ENCODE measurements around the gene FARS2. TPM values are rescaled to one million over a fixed set of nuclear protein-coding genes. Genes with fewer than 3 reads are reported as not detected.

The FARS2 gene
- polyA plus RNA-seq, 1 donor (not counting 4 experiments of a cell fraction or from before 2014, with no cell fraction given) = 21.3 TPM

GRCh38 chr6:5622276-5623005 is 361.1 kb downstream of the FARS2 start:
- Histone ChIP-seq H3K4me2 (ENCODE audit: control insufficient read depth, extremely low read depth, insufficient read depth, low read depth, low read length) (no peak overlapping the region), H3K79me2 (ENCODE audit: control insufficient read depth, insufficient read depth, low read length) (no peaks in the 10 kb centered on the region), H3K4me1 (ENCODE audit: control insufficient read depth, extremely low read depth, insufficient read depth, low read length) (no peaks in the 10 kb centered on the region), H3K4me3 (ENCODE audit: control insufficient read depth in 2 of 3, extremely low read depth in 1 of 3, insufficient read depth in 2 of 3, low read depth in 1 of 3, low read length in 3 of 3) (no peak overlapping the region), H2AFZ (ENCODE audit: control insufficient read depth, low read length) (no peak overlapping the region), H3K9me1 (ENCODE audit: control insufficient read depth, extremely low read depth, insufficient read depth, low read length) (no peaks in the 10 kb centered on the region), H3K9me3 (ENCODE audit: control insufficient read depth, low read depth, low read length) (no peaks in the 10 kb centered on the region), H3K27me3 (ENCODE audit: control insufficient read depth, extremely low read depth, insufficient read depth, low read length) (no peaks in the 10 kb centered on the region), H3K27ac (ENCODE audit: control insufficient read depth, insufficient read depth, low read length) (no peak overlapping the region), H3K36me3 (ENCODE audit: control insufficient read depth in 2 of 2, extremely low read depth in 1 of 2, insufficient read depth in 2 of 2, low read length in 2 of 2) (no peaks in the 10 kb centered on the region), H3K9ac (ENCODE audit: control insufficient read depth, extremely low read depth, insufficient read depth, low read length) (no peak overlapping the region), H4K20me1 (ENCODE audit: control insufficient read depth, extremely low read depth, insufficient read depth, low read length) (no peaks in the 10 kb centered on the region)
- no peak for FAIRE-seq
- TF ChIP-seq CTCF (optimal IDR thresholded peaks at IDR 0.05 in 1 of 3, IDR thresholded peaks at IDR 0.05 in 1 of 3, conservative IDR thresholded peaks at IDR 0.05 in 1 of 3; ENCODE audit: extremely low read depth in 1 of 3, insufficient read depth in 2 of 3, low read length in 3 of 3) (no peak), EZH2 (IDR thresholded peaks at IDR 0.05; ENCODE audit: low read length) (no peak)
- DNase-seq (ENCODE audit: low read depth, low spot score) = no peak
- dilution Hi-C loops (cut with MboI; ENCODE audit: extremely low pct_ligation_motif_present, low sequenced_read_pairs) = no loop called here

- Histone ChIP-seq H2AFZ (ENCODE audit: control insufficient read depth, low read length) (no peak overlapping the region), H3K4me1 (ENCODE audit: control insufficient read depth, extremely low read depth, insufficient read depth, low read length) (no peaks in the 10 kb centered on the region), H3K79me2 (ENCODE audit: control insufficient read depth, insufficient read depth, low read length) (no peaks in the 10 kb centered on the region), H3K4me2 (ENCODE audit: control insufficient read depth, extremely low read depth, insufficient read depth, low read depth, low read length) (no peak overlapping the region), H3K36me3 (ENCODE audit: control insufficient read depth in 2 of 2, extremely low read depth in 1 of 2, insufficient read depth in 2 of 2, low read length in 2 of 2) (no peaks in the 10 kb centered on the region), H3K9me3 (ENCODE audit: control insufficient read depth, low read depth, low read length) (no peaks in the 10 kb centered on the region), H3K27ac (ENCODE audit: control insufficient read depth, insufficient read depth, low read length) (no peak overlapping the region), H3K9ac (ENCODE audit: control insufficient read depth, extremely low read depth, insufficient read depth, low read length) (no peak overlapping the region), H4K20me1 (ENCODE audit: control insufficient read depth, extremely low read depth, insufficient read depth, low read length) (no peaks in the 10 kb centered on the region), H3K4me3 (ENCODE audit: control insufficient read depth in 2 of 3, extremely low read depth in 1 of 3, insufficient read depth in 2 of 3, low read depth in 1 of 3, low read length in 3 of 3) (no peak overlapping the region), H3K9me1 (ENCODE audit: control insufficient read depth, extremely low read depth, insufficient read depth, low read length) (no peaks in the 10 kb centered on the region), H3K27me3 (ENCODE audit: control insufficient read depth, extremely low read depth, insufficient read depth, low read length) (no peaks in the 10 kb centered on the region)
- TF ChIP-seq EZH2 (IDR thresholded peaks at IDR 0.05; ENCODE audit: low read length) (no peak), CTCF (optimal IDR thresholded peaks at IDR 0.05 in 1 of 3, IDR thresholded peaks at IDR 0.05 in 1 of 3, conservative IDR thresholded peaks at IDR 0.05 in 1 of 3; ENCODE audit: extremely low read depth in 1 of 3, insufficient read depth in 2 of 3, low read length in 3 of 3) (no peak)
- dilution Hi-C loops (cut with MboI; ENCODE audit: extremely low pct_ligation_motif_present, low sequenced_read_pairs) = no loop called here
- FAIRE-seq (no peak), DNase-seq (ENCODE audit: low read depth, low spot score) (no peak)
These were observed 362.5 kb downstream of the FARS2 start for GRCh38 chr6:5623769-5624168.
